Tibial nerve (tissue), 4 donors: ENCODE measurements around the gene AP2A2. TPM values are rescaled to one million over a fixed set of nuclear protein-coding genes. Genes with fewer than 3 reads are reported as not detected.
A peak's percentile ranks its signal among the peaks of the same experiment; 100 is the strongest.

Experiments
- DNase-seq, 2 donors: peaks; one replicate each; pipeline ENCODE4 v3.0.0-alpha.2; 2019; ENCODE audit warnings: low spot score in 2 of 2
- H3K27ac ChIP-seq, 4 donors: fragments of 200-600 bp; sonication (generic) in 3 of 4; one replicate each; pipeline ENCODE4 v1.5.1; 2017 to 2019; ENCODE audit warnings: mild to moderate bottlenecking in 1 of 4
- H3K27me3 ChIP-seq, 2 donors: fragments of 200-600 bp; sonication (generic) in 1 of 2; one replicate each; pipeline versions ENCODE4 v1.5.1 to v1.6.0; 2017 to 2019
- H3K36me3 ChIP-seq, 3 donors: fragments of 200-600 bp; sonication (generic); one replicate each; pipeline ENCODE4 v1.5.1; 2018 to 2019
- H3K4me1 ChIP-seq, 4 donors: fragments of 200-600 bp; sonication (generic) in 3 of 4; one replicate each; pipeline ENCODE4 v1.5.1; 2017 to 2019
- H3K4me3 ChIP-seq, 4 donors: fragments of 200-600 bp; sonication (generic) in 3 of 4; one replicate each; pipeline ENCODE4 v1.5.1; 2017 to 2019; ENCODE audit warnings: mild to moderate bottlenecking in 1 of 4, moderate library complexity in 1 of 4
- H3K9me3 ChIP-seq, 4 donors: fragments of 200-600 bp; sonication (generic) in 3 of 4; one replicate each; pipeline ENCODE4 v1.5.1; 2017 to 2019
- EP300 ChIP-seq, 2 donors: sonication (generic); formaldehyde crosslinking; IDR thresholded peaks; one replicate each; pipeline ENCODE4 v1.6.1; 2017; ENCODE audit warnings: antibody characterized with exemption in 2 of 2, mild to moderate bottlenecking in 1 of 2
- POLR2A ChIP-seq, 2 donors: fragments of 450-650 bp; IDR thresholded peaks; one replicate each; pipeline ENCODE4 v1.6.1; 2017; ENCODE audit warnings: antibody characterized with exemption in 2 of 2, mild to moderate bottlenecking in 2 of 2, moderate library complexity in 2 of 2
- WGBS, 2 donors: methylation state at CpG; one replicate each; pipeline ENCODE4 v1.1.5; 2018; 5-methylcytosine and 5-hydroxymethylcytosine counted together
- total RNA-seq, 4 donors: library from RNA; depleted of rRNA; stranded (reverse); fragments of >200 nt; gene quantifications; one replicate each; pipeline ENCODE4 v1.1.0, GENCODE V29; 2016
- TF ChIP-seq, protein P1 (sequence below), 5 experiments: fragments of 200-600 bp in 3 of 5; fragments of 450-650 bp in 2 of 5; sonication (generic) in 3 of 5; IDR thresholded peaks; one replicate each; pipeline ENCODE4 v1.5.1; 2016 to 2019; ENCODE audit warnings: antibody characterized with exemption in 5 of 5, mild to moderate bottlenecking in 3 of 5, moderate library complexity in 2 of 5

Gene AP2A2
- total RNA-seq, 4 donors from 2014 or later = 70.8 to 136 (median 90.3) TPM

DNA sequence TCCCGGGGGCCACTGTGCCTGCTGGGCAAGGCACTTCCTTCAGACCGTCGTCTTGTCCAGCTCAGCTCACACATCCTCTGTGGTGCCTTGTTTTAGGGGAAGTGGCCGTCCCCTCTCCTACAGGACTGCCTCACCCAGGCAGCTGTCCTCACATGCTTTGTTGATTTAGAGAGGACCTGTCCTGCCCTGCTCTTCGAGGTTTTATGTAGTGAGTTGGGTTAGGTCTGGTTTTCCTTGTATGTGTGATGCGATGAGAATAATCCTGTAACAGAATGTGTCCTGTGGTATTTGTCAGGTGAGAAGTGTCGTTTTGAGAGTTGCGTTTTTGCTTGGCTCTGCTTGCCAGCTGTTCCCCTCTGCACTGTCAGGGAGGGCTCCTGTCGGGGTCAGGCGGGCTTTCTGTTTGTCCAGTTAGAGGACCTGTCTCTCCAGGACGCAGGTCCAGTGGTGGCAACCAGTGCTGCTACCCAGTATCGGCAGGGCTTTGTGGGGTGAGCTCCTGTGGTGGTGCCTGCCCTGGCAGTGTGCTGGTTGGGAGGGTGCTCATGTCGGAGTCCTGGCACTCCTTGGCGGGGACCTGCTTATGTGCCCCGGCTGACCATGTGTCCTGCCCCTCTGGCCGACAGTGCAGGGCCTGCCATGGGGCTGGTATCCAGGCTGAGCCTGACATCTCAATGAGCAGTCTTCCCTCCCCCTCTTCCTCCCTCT, 69.5 kb downstream of the AP2A2 start:
- TF ChIP-seq, protein P1, sequence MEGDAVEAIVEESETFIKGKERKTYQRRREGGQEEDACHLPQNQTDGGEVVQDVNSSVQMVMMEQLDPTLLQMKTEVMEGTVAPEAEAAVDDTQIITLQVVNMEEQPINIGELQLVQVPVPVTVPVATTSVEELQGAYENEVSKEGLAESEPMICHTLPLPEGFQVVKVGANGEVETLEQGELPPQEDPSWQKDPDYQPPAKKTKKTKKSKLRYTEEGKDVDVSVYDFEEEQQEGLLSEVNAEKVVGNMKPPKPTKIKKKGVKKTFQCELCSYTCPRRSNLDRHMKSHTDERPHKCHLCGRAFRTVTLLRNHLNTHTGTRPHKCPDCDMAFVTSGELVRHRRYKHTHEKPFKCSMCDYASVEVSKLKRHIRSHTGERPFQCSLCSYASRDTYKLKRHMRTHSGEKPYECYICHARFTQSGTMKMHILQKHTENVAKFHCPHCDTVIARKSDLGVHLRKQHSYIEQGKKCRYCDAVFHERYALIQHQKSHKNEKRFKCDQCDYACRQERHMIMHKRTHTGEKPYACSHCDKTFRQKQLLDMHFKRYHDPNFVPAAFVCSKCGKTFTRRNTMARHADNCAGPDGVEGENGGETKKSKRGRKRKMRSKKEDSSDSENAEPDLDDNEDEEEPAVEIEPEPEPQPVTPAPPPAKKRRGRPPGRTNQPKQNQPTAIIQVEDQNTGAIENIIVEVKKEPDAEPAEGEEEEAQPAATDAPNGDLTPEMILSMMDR (IDR thresholded peaks at IDR 0.05) = no peak
- TF ChIP-seq POLR2A (IDR thresholded peaks at IDR 0.05) (no peak), EP300 (IDR thresholded peaks at IDR 0.05) (no peak)
- Histone ChIP-seq H3K27me3 (no peaks in the 10 kb centered on the region), H3K27ac (peak overlapping the region in 2 of 4 donors; percentile 60 to 80), H3K4me1 (peaks cover 0 to 17% (median 0%) of the 10 kb centered on the region in 4 donors), H3K9me3 (no peaks in the 10 kb centered on the region), H3K36me3 (peaks cover 11 to 93% (median 21%) of the 10 kb centered on the region in 3 donors), H3K4me3 (no peak overlapping the region)
- no peak for DNase-seq
- WGBS, 2 donors = 77 to 78% methylated on average over 14 to 16 of the region's 16 CpGs

DNA sequence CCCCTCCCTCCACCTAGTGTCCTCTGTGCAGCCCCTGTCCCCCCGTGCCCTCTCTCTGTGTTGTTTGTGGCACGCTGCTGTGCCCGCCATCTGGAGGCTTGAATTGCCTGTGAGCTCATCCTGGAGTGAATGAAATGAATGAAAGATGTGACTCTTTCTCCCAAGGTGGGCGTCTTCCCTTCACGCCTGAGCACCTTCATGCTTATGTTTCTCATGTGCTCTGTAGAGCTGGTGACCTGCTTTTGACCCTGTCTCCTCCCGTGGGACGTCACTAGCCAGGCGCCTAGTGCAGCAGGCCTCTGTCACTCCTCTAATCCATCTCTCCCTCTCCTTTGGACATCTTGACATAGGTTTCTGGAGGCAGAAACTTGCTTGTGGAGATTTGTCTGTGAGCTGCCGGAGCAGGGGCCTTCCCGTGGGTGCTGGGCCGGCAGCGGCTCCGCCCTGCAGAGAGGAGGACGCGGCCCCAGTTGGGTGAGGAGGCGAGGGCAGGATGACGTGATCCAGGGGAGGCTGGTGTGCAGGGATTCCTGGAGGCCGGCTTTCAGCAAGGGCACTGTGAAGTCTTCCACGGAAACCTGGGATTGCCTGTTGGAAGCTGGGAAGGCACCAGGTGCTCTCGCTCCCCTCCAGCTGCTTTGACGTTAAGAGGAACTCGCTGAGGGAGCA, 70.2 kb downstream of the AP2A2 start:
- no peak for TF ChIP-seq POLR2A (IDR thresholded peaks at IDR 0.05)
- TF ChIP-seq, protein P1 (IDR thresholded peaks at IDR 0.05) = no peak
- TF ChIP-seq EP300 (IDR thresholded peaks at IDR 0.05) = peak in 1 of 2 donors; percentile 11
- H3K27ac ChIP-seq = peak overlapping the region in 3 of 4 donors; percentile 34 to 80 (median 60)
- H3K36me3 ChIP-seq = peaks cover 11 to 93% (median 21%) of the 10 kb centered on the region in 3 donors
- peaks cover 0 to 17% (median 0%) of the 10 kb centered on the region in 4 donors for H3K4me1 ChIP-seq
- DNase-seq = no peak
- no peaks in the 10 kb centered on the region for H3K27me3 ChIP-seq
- no peak overlapping the region for H3K4me3 ChIP-seq
- 52 to 59% methylated on average over 21 to 22 of the region's 22 CpGs for WGBS, 2 donors
- no peaks in the 10 kb centered on the region for H3K9me3 ChIP-seq

DNA sequence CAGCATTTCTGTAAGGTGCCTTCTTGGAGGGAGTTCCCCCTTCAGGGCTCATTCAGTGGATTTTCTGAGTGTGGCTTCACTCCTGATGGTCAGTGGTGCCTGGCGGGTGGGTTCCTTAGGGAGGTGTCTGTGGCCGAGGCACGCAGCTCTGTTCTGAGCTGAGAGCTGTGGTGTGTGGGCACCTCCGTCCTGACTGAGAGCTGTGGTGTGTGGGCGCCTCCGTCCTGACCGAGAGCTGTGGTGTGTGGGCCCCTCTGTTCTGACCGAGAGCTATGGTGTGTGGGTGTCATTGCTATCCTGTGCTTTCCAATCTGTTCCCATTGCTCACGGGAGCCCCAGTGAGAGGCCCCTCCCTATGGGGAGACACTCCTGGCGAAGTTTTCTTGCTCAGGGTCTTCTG, 71.0 kb downstream of the AP2A2 start:
- TF ChIP-seq, protein P1 (IDR thresholded peaks at IDR 0.05) = no peak
- TF ChIP-seq EP300 (IDR thresholded peaks at IDR 0.05) (no peak), POLR2A (IDR thresholded peaks at IDR 0.05) (no peak)
- H3K27ac ChIP-seq = peak overlapping the region in 2 of 4 donors; percentile 60 to 80
- 55 to 68% methylated on average over 8 to 10 of the region's 10 CpGs for WGBS, 2 donors

DNA sequence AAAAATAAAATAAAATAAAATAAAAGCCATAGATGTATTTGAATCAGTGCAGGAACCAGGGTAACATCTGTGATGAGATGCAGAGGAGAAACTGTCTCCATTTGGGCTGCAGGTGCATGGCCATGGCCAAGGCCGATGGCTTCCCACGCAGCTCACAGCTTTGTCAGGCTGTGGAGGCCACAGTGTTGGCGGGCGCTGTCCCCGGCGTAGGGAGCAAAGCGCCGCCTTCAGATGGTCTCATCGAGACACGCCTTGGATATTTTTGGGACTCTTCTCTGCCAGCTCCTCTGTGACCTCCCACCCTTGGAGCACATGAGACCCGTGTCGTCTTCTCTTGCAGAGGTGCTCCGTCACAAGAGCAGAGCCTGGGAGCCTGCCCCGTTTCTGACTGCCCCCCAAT, 72.2 kb downstream of the AP2A2 start:
- no peak for DNase-seq
- WGBS, 2 donors = 86 to 87% methylated on average over 14 of the region's 14 CpGs
- Histone ChIP-seq H3K9me3 (no peaks in the 10 kb centered on the region), H3K4me1 (peaks cover 0 to 14% (median 0%) of the 10 kb centered on the region in 4 donors), H3K36me3 (peaks cover 11 to 93% (median 29%) of the 10 kb centered on the region in 3 donors), H3K27me3 (no peaks in the 10 kb centered on the region), H3K27ac (peak overlapping the region in 1 of 4 donors; percentile 80), H3K4me3 (no peak overlapping the region)
- TF ChIP-seq, protein P1 (IDR thresholded peaks at IDR 0.05) = no peak
- no peak for TF ChIP-seq EP300 (IDR thresholded peaks at IDR 0.05)
- TF ChIP-seq POLR2A (IDR thresholded peaks at IDR 0.05) = no peak

More for the DNA sequence above, 71.0 kb downstream of the AP2A2 start:
- H3K36me3 ChIP-seq = peaks cover 11 to 93% (median 21%) of the 10 kb centered on the region in 3 donors
- no peak for DNase-seq
- no peak overlapping the region for H3K4me3 ChIP-seq
- no peaks in the 10 kb centered on the region for H3K27me3 ChIP-seq
- H3K9me3 ChIP-seq = no peaks in the 10 kb centered on the region
- H3K4me1 ChIP-seq = peaks cover 0 to 12% (median 0%) of the 10 kb centered on the region in 4 donors

DNA sequence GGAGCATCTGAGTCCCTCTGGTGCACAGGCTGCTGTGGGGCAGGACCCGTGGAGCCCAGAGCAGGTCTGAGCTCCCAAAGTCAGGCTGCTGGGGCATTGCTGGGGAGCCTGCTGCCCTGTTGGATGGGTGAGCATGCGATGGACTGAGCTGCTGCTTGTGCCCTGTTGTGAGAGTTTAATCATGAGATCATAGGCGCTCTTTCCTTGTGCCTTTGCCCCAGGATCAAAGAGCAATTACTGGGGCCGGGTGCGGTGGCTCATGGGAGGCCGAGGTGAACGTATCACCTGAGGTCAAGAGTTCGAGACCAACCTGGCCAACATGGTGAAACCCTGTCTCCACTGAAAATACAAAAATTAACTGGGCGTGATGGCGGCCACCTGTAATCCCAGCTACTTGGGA, 73.3 kb downstream of the AP2A2 start:
- peaks cover 0 to 18% (median 0%) of the 10 kb centered on the region in 4 donors for H3K4me1 ChIP-seq
- H3K9me3 ChIP-seq = no peaks in the 10 kb centered on the region
- no peak overlapping the region for H3K27ac ChIP-seq
- H3K4me3 ChIP-seq = no peak overlapping the region
- H3K36me3 ChIP-seq = peaks cover 2 to 92% (median 22%) of the 10 kb centered on the region in 3 donors
- WGBS, 2 donors = 95 to 97% methylated on average over 10 of the region's 10 CpGs
- DNase-seq = no peak
- TF ChIP-seq, protein P1 (IDR thresholded peaks at IDR 0.05) = no peak
- TF ChIP-seq EP300 (IDR thresholded peaks at IDR 0.05) = no peak
- no peak for TF ChIP-seq POLR2A (IDR thresholded peaks at IDR 0.05)
- no peaks in the 10 kb centered on the region for H3K27me3 ChIP-seq
